GM21717 (cell line): ENCODE measurements around the gene AFMID.
A peak's percentile ranks its signal among the peaks of the same experiment; 100 is the strongest.
"Not testable (repeated sequence)": the region's sequence is repeated elsewhere in the genome, so short reads cannot be mapped to it uniquely, and the experiment has no call there.

Experiments used
- ATAC-seq: cut with Tn5 transposase; IDR thresholded peaks from one replicate; pipeline ENCODE4 v1.9.1; 2021; ENCODE audit warnings: mild to moderate bottlenecking, moderate library complexity; ENCODE audit not compliant: unreplicated experiment

AFMID gene

DNA sequence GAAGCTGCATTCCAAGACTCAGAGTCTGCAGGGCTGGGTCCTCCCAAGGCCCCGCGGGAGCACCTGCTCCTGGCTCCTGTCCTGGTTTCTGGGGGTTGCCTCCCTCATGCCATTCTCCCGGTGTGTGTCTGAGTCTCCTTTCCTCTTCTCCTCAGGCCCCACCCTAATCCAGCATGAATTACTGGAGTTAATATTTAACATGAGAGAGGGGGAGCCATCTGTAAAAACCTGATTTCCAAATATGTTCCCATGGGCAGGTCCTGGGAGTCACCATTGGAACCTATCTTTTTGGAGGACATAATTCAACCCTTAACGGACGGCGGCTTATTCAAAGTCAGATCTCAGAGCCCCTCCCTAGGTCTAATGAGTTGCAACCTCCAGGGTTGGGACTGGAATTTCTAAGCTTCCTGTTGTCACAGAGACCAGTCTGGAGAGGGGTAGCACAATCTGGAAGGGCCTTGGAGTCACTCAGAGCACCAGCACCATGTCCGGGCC is 35.6 kb upstream of the AFMID start:
- no peak for ATAC-seq

DNA sequence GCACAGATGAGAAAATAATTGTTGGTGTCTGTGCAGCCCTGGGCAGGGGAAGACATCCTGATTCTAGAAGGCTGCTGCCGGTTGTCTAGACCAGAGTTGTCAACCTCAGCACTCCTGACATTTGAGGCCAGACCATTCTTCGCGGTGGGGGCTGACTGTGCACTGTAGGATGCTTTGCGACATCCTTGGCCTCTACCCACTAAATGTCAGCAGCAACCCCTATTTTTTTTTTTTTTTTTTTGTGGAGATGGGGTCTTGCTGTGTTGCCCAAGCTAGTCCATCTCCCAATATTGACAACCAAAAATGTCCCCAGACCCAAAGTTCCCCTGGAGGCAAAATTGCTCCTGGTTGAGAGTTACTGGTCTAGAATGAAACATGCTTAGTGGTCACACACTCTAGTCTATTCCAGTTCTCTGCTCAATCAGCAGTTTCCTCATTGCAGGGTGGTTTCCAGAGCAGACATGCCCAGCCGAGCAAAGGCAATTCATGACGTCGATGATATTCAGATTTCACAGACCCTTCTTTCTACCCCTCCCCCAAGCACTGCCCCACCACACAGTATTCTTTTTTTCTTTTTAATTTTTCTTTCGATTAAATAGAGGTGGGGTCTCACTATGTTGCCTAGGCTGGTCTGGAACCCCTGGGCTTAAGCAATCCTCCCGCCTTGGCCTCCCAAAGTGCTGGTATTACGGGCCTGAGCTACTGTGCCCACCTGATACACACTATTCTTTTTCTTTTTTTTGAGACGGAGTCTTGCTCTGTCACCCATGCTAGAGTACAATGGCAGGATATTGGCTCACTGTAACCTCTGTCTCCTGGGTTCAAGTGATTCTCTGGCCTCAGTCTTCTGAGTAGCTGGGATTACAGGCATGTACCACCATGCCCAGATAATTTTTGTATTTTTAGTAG is 32.0 kb upstream of the AFMID start:
- ATAC-seq = peak; percentile 56

DNA sequence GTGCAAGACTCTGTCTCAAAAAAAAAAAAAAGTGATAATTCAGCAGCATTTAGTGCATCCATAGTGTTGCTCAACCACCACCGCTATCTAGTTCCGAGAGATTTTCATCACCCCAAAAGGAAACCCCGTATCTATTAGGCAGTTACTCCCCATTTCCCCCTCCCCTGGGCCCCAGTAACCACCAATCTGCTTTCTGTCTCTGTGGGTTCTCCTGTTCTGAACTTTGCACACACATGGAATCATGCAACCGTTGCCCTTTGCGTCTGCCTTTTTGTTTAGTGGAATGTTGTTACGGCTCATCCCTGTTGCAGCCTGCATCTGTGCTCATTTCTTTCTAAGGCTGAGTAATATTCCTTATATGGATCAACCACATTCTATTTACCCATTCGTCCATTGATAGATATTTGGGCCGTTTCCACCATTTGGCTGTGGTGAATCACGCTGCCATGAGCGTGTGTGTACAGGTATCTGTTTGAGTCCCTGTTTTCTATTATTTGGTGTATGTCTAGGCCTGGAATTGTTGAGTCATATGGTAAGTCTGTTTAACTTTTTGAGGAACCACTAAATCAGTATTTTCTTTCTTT is 27.5 kb upstream of the AFMID start:
- no peak for ATAC-seq

DNA sequence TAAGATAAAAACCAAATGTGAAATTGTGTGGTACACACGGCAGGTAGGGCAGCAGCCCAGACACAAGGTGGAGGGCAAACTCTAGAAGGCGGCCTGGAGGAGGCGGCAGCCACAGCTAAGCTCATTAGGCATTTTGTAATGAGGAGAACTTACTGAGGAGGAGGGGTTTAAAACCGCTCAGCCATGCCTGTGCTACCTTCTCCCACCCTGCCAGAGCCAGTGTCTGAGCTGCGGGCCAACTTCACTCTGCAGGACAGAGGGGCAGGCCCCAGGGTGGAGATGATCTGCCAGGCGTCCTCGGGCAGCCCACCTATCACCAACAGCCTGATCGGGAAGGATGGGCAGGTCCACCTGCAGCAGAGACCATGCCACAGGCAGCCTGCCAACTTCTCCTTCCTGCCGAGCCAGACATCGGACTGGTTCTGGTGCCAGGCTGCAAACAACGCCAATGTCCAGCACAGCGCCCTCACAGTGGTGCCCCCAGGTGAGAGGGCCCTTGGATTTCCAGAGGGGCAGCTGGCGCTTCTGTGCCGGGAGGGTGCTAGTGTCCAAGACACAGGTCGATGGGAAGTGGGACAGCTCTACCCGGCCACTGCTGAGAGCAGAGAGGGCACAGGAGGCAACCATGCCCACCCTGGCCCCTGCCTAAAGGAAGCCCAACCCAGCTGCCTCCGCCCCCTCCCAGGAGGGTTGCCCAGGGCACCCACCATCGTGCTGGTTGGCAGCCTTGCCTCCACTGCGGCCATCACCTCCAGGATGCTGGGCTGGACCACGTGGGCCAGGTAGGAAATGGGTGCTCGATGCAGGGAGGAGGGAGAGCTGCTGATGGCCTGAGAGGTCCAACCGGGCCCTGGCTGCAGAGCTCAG is 23.0 kb upstream of the AFMID start:
- ATAC-seq = no peak

DNA sequence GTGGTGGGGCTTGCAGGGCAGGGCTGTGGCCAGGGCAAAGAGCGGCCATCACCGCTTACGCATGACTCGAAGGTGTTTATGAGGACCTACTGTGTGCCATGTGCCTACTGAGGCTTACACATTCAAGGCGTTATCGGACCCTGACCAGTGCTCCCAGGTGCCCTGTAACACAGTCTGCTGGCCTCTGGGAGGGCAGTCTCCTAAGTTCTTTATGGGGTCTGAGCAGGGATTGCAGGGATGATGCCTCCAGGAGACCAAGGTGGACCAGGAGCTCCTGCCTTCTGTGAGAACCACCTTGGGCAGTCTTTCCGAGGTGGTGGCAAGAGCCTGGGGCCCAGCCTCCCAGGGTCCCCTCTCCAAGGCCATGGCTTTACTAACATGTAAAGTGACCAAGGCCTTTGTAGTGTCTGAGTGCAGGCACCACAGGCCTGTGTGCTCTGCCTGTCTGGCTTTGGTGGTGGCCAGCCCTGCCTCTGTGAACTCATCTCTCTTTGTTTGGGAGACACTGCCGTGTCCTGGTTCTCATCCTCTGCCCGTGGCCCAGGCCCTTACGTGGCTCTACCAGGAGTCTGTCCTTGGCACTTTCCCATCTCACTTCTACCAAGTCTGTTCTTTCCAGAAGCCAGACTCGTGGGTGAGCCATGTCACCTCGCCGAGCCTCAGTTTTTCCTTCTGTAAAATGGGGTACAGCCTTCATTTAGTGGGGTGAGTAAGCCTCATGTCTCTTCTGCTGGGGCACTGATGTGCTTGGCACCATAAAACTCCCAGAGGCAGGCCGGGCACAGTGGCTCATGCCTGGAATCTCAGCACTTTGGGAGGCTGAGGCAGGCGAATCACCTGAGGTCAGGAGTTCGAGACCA is 22.2 kb upstream of the AFMID start:
- ATAC-seq = no peak

DNA sequence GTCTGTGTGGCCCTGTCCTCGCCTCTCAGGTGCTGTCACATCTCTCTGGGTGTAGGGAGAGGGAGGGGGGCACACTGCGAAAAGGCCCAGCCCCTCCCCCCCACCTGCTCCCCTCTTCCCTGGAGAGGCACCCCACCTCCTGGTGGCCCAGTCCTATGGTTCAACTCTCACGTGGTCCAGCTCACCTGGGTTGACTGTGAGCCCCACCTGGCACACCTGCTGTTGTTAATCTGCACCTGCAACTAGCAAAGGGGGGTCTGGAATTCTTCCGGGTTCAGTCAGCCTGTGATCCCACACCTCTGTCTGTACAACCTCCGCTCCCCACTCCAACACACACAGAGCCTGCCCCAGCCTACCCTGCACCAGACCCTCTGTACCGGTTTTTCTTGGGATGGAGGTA is 20.7 kb upstream of the AFMID start:
- no peak for ATAC-seq

DNA sequence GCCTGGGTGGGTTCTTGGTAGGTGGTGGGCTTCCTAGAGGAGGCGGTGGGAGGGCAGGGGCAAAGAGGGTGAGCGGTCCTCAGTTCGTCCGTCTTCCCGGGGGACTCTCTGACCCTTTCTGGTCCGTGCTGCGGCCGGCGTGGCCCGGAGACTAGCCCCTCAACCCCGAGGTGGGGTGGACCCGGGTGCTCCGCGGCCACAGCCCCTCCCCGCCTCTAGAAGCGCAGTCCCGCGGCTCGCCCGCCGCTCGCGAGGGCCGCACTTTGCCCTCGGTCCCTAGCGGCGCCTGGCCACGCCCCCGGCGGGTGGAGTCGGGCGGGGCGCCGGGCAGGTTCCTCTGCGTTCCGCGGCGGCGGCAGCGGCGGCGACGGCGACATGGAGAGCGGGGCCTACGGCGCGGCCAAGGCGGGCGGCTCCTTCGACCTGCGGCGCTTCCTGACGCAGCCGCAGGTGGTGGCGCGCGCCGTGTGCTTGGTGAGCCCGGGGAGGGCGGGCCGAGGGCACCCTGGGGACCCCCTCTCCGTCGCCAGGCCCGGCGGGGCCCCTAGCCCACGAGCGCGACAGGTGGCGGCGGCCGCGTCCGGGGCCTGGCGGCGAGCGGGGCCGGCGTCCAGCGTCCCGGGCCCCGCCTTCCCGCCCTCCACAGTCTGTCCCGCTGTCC is 18.8 kb upstream of the AFMID start, which contains the start of gene SYNGR2:
SYNGR2 (plus strand) TSS at position 340 of the 661 bp plus-strand sequence; CDS start at position 376, 36 bp downstream.
- peak; percentile 32 for ATAC-seq

DNA sequence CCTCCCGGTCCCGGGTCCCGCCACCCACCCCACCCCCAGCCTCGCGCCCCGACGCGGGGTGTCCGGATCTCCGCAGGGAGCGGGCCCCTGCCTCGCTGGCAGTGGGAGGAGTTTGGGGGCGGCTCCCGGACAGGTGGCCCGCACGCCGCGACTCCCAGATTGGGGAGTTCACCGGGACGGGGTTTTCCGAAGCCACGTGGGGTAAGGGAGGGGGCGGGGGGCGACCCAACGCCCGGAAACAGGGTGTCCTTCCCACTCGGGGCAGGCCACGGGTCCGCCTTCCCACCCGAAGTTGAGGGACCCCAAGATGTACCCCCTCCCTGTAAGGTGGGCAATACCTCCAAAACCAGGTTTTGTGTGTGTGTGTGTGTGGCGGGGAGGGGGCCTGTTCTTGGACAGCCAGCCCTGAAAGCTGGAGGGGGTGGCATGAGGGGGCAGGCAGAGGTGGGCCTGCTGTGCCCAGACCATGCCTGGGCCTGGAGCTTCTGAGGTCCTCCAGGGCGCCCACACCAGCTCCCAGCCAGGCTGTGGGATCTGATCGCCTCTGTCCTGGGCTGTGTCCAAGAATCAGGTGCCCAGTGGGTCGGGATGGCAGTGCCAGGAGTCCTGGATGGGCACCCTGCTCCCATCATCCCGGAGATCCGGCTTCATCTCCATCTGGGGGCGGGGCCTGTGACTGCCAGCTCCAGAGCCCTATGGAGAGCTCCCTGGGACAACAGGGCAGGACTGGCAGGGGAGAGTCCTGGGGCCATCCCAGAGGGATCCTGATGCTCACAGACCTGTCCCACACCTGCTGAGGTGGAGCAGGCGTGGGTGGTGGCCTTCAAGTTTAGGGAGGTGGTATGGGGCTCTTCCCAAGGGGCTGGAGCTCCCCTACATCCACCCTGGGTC is 18.0 kb upstream of the AFMID start:
- ATAC-seq = peak; percentile 19

DNA sequence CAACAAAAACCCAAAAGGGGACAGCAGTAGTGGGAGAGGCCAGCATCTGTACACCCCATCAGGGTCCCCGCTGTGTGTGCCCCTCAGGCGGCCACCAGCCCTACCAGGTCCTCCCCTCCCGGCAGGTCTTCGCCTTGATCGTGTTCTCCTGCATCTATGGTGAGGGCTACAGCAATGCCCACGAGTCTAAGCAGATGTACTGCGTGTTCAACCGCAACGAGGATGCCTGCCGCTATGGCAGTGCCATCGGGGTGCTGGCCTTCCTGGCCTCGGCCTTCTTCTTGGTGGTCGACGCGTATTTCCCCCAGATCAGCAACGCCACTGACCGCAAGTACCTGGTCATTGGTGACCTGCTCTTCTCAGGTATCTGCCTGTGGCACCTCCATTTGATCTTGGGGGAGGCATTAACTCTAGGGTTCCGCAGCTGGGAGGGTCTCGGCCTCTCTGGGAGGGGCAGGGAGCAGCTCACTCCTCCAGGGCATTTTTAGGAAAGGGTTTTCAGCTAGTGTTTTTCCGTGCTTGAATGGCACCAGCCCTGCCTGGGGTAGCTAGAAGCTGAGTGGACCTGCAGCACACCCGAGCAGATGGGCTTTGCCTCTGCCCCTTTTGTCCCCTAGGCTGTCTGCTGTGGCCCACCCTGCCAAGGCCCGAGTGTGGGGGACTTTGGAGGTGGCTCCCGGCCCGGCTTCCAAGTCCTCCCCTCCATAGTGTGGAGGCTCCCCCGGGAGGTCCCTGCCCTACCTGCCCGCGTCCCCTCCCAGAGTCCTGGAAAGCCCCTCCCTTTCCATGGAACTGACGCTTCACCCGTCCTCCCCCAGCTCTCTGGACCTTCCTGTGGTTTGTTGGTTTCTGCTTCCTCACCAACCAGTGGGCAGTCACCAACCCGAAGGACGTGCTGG is 16.2 kb upstream of the AFMID start:
- no peak for ATAC-seq

DNA sequence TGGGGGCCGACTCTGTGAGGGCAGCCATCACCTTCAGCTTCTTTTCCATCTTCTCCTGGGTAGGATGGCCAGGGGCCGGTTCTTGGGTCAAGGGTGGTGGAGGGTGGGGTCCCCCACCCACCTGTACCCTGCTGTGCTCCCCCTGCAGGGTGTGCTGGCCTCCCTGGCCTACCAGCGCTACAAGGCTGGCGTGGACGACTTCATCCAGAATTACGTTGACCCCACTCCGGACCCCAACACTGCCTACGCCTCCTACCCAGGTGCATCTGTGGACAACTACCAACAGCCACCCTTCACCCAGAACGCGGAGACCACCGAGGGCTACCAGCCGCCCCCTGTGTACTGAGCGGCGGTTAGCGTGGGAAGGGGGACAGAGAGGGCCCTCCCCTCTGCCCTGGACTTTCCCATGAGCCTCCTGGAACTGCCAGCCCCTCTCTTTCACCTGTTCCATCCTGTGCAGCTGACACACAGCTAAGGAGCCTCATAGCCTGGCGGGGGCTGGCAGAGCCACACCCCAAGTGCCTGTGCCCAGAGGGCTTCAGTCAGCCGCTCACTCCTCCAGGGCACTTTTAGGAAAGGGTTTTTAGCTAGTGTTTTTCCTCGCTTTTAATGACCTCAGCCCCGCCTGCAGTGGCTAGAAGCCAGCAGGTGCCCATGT is 15.4 kb upstream of the AFMID start:
- not testable (repeated sequence) for ATAC-seq

DNA sequence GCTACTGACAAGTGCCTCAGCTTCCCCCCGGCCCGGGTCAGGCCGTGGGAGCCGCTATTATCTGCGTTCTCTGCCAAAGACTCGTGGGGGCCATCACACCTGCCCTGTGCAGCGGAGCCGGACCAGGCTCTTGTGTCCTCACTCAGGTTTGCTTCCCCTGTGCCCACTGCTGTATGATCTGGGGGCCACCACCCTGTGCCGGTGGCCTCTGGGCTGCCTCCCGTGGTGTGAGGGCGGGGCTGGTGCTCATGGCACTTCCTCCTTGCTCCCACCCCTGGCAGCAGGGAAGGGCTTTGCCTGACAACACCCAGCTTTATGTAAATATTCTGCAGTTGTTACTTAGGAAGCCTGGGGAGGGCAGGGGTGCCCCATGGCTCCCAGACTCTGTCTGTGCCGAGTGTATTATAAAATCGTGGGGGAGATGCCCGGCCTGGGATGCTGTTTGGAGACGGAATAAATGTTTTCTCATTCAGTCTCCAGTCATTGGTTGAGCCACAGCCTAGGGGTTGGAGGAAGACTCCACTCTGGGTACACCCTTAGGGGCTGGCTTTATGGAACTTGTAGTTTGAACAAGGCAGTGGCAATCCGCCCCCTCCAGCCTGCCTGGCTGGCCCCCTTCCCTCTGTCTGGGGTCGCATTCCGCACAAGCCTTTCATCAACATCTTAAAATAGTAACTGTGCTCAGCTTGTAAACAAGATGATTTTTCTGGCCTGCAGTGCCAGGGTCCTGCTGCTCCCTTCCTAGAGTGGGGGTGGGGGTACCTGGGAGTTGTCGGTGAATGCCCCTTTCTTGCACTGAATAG is 14.7 kb upstream of the AFMID start:
- no peak for ATAC-seq

DNA sequence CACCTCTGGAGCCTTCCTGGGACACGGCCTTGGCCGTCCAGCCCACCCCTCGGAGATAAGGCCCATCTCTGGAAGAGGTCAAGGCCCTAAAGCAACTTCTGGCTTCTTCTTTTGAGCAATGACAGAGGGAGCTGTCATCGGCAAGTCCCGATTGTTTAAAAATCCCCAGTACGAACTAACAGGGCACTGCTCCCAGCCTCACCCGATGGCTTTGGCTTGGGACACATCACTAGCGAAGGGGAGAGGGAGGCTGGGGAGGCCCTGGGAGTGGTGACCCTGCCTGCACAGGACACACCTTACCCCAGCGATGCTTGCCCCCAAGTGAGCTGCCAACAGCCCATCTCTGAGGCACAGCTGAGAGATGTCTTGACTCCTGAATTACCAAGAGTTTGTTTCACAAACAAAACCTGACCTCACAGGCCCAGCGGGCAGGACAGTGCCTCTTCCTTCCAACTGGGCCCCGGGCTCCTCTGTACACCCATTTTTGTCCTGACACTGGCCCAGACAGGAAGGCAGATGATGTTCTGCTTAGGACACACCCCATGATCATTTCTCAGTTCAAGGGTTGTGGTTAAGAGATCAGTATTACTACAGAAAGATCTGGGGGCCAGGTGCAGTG is 14.0 kb upstream of the AFMID start:
- ATAC-seq = no peak

DNA sequence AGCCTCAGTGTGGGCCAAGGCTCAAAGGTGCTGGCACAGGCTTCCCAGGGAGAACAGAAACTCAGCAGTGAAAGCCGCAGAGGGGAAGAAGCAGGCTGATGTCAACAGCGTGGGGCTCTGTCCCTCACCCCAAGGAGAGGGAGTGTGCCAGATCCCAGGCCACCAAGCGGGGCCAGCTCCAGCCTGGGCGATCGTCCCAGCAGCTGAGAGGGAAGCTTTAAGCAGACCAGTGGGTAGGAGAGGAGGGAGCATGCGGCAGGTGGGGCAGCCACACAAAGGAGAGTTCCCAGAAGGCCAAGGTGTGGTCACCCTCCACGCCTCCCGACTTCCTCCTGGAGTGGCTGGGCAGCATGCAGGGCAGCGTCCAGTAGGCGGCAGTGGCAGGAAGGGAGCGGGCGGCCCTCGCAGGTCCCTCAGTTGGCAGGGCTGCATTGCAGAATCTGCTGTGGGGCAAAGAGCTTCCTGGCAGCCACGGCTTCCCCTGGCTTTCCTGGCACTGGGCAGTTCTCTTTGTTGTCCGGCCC is 12.8 kb upstream of the AFMID start:
- no peak for ATAC-seq

DNA sequence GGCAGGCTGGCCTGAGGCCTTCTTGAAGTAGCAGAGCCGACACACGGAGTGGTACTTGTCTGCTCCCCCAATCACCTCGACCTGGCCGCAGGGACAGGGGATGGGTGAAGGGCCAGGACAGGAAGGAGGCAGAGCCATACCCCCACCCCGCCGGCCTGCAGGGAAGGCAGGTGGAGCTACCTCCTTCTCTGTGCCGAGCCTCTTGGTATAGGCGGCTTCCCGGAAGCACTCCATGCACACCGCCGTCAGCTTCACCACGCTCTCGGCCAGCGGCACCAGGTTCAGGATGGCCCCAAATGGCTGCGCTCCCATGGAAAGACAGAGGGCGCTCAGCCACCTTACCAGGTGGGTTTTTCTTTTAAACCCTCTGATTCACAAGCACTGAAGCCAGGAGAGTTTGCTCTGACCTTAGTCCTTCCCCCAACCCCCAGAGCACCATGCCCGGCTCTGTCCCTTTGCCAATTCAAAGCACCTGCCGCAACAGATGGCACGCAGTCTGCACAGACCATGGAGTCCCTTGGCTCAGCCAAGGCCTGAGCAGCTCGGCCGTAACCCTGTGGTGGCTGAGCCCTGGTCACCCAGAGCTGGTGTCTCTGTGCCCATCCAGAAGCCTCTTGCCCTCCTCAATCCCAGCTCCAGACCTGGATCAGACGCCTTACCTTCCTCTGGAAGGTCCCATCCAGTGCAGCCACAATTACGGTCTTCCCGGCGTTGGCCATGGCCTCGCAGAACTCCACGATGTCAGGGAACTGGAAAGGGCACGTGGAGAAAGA is 12.1 kb upstream of the AFMID start:
- ATAC-seq = no peak

DNA sequence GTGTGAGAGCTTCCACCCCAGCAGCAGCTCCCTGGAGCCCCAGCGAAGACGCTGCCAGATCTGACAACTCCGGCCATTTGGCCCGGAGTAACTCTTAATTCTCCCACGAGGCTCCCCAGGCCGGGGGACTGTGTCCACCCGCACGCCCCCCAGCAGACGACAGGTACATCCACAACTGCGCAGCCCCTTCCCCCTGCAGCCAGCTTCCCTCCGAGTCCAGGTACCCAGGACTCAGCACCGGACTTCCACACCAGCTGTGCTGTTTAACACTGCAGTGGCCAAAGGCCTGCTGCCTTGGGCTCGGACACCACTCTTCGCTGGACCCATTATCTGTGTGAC is 11.6 kb upstream of the AFMID start:
- no peak for ATAC-seq
